Dermis blood vessel endothelial cell (primary cell): ENCODE measurements around the gene MEIOB. TPM values are rescaled to one million over a fixed set of nuclear protein-coding genes. Genes with fewer than 3 reads are reported as not detected.
"Not testable (repeated sequence)": the region's sequence is repeated elsewhere in the genome, so short reads cannot be mapped to it uniquely, and the experiment has no call there.

Experiments used
- DNase-seq: peaks from one replicate; pipeline ENCODE4 v3.0.0; 2010
- total RNA-seq: library from RNA; depleted of rRNA; stranded (reverse); fragments of >200 nt; gene quantifications from 2 replicates; pipeline ENCODE4 v1.2.3, GENCODE V29; 2014

MEIOB gene
- total RNA-seq, 1 donor from 2014 or later, result not detected

DNA sequence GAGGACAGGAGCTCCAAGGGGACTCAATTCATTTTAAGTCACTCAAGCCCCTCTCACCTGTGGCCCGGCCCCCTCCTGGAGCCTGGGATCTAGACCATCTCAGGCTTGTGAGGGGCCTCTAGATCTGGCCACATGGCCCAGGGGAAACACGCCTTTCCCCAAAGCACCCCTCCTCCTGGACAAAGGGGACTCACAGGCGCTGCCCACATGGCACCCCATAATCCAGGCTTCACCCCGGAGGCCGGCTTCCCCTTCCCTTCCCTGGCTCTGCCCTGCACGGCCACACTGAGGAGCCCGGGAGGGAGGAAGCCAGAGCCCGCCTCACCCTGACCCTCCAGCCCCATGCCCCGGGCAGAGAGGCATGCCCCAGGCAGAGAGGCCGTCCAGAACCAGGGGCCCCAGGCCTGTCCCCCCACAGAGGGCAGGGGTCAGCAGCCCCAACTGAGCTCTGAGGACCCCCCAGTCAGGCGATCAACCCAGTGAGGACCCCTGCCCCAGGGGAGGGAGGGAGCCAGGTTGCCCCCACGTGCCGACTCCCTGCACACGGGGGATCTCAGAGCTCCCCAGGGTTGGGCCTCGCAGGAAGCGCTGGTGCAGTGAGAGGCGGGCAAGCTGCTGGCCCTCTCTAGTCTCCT, 35.4 kb upstream of the MEIOB start:
- DNase-seq, result no peak

DNA sequence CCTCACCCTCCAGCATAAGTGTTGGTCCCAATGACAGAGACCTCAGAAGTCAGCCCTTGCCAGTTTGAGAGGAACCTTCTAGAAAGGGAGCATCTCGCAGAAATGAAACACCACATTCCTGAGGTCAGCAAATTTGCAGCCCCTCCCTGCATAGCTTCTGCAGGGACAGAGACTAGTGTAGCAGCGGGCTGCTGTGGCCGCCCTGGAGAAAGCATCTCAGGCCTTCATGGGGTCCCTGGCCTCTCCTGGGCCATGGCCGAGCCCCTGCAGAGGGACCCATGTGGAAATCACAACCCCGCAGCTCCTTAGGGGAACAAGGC, 34.8 kb upstream of the MEIOB start:
- no peak for DNase-seq

DNA sequence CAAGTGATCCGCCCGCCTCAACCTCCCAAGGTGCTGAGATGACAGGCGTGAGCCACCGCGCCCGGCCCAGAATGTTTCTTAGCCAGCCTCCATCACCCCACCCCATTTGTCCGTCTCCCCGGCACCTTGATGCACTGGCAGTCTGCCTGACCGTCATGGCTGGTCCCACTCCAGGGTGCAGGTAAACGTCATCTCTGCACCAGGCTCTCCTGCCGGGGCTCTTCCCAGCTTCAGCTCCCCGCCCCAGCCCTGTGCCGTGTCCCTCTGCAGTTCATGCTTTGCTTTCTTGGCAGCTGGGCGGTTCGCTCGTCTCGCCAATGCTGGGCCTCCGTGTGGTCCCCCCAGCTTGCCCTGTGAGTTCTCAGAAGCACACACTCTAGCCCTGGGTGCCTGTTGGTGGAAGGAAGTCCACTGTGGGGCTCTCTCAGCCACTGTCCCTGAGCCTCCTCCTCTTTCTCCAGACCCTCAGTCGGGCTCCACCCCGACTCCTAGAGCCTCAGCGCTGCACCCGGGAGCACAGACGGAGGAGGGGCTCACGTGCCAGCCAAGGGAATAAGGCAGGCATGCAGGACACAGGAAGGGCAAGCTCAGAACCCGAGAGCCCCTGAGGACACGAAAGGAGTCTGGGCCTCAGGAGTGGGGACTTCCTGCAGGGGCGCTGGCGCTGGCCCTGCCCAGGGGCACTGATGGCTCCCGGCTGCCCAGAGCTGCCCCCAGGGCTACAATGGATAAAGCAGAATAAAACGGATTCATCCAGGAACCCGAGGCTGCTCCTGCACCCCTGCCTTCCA, 34.3 kb upstream of the MEIOB start:
- DNase-seq, result no peak

GRCh38 chr16:1903845-1904840, 32.2 kb upstream of the MEIOB start:
- DNase-seq, result no peak

DNA sequence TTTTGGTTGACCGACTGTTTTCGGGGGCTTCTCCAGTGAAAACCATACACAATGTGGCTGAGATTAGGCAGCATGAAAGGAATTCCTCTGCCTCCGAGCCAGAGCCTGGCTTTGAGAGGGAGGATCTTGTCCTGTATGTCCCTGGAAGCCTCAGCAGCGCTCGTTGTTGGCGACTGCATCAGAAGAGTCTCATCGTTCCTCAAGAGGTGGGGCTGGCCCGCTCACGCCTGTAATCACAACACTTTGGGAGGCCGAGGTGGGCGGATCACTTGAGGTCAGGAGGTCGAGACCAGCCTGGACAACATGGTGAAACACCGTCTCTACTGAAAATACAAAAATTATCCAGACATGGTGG, 31.2 kb upstream of the MEIOB start:
- DNase-seq, result no peak

- DNase-seq, result no peak
Observed at GRCh38 chr16:1902547-1903219, 30.7 kb upstream of the MEIOB start.

GRCh38 chr16:1900452-1900774, 28.4 kb upstream of the MEIOB start:
- DNase-seq, result no peak

- DNase-seq, result no peak
Observed at GRCh38 chr16:1899641-1900451, 27.9 kb upstream of the MEIOB start.

- not testable (repeated sequence) for DNase-seq
Observed at GRCh38 chr16:1897692-1898091, 25.7 kb upstream of the MEIOB start.

GRCh38 chr16:1895949-1896675, 24.1 kb upstream of the MEIOB start:
- no peak for DNase-seq

DNA sequence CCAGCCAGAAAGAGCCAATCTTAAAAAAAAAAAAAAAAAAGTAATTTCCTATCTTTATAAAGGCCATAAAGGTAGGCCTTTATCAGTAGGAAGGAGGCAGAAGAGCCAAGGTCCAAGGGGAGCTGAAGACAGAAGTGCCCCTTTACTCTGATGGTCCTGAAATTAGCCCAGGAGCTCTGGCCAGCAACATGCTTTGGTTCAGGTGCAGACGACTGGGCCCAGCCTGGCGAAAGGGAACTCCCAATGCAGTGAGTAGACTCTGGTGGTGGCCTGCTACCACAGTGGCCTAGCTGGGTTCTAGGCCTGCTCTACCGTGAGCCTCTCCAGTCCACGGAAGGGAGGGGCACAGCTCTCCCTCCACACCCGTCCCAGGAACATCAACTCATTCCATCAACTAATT, 23.1 kb upstream of the MEIOB start:
- DNase-seq, result no peak

GRCh38 chr16:1890708-1891050, 18.7 kb upstream of the MEIOB start:
- DNase-seq, result no peak

- DNase-seq, result no peak
Observed at GRCh38 chr16:1890024-1890707, 18.2 kb upstream of the MEIOB start.

- DNase-seq, result no peak
Observed at GRCh38 chr16:1887711-1888354, 15.9 kb upstream of the MEIOB start.

- DNase-seq, result no peak
Observed at GRCh38 chr16:1884889-1885288, 12.9 kb upstream of the MEIOB start.

DNA sequence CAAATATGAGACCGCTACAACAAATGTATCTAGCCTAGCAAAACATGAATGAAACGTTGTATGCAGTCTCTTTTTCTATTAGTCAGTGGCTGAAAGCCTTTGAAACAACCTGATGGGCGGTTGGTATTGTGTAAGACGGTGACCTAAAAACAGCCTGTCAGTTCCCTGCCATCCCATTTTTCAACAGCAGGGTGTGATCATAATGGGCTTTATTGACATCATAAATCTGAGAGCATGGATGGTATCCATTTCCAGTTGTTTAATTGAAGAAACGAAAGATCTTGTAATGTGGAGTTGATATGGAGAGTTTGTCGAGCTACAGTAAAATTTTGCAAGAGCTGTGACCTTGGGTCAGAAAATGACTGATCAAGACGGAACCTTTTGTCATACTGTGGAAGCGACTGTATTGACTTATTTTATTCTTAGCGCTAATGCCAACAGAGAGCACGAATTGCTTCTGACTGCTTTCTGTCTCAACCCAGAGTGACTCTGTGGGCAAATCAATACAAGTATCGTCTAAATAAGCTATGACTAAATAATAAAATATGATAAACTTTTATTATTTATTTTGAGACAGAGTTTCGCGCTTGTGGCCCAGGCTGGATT, 12.3 kb upstream of the MEIOB start:
- peak; percentile 47 for DNase-seq

GRCh38 chr16:1881172-1881571, 9.2 kb upstream of the MEIOB start:
- DNase-seq, result not testable (repeated sequence)

GRCh38 chr16:1879477-1879876, 7.5 kb upstream of the MEIOB start:
- no peak for DNase-seq

DNA sequence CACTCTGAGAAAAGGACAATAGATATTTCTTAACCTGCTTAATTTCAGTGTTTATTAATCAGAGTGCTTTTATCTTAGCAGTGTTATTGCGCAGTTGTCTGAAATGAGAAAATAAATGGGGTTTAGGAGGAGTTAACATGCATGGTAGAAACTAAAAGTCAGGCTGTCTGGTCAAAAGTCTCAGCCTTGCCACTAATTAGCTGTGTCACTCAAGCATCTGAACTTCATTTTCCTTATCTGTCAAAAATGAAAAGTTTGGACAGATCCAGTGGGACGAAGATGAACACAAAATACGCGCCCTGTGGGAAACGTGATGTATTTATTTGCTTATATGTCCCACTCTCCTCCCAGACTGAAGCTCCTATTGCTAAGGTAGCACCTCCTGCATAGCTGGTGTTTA, 6.3 kb upstream of the MEIOB start:
- DNase-seq, result no peak

DNA sequence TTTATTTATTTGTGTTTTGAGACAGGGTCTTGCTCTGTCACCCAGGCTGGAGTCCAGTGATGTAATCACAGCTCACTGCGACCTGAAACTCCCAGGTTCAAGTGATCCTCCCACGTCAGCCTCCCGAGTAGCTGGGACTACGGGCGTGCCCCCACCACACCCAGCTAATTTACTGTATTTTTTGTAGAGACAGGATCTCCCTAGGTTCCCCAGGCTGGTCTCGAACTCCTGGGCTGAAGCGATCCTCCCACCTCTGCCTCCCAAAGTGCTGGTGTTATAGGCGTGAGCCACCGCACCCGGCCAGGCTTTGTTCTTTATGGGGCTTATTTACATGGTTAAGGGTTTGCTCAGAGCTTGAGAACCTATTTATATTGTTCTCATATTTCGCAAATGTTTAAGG, 5.8 kb upstream of the MEIOB start:
- no peak for DNase-seq
